Natural killer cell (primary cell): ENCODE results near the gene CDC14B. TPM values are rescaled to one million over a fixed set of nuclear protein-coding genes. Genes with fewer than 3 reads are reported as not detected.

Source experiments
- ATAC-seq, 3 donors: fragments of 150-1000 bp in 2 of 3; fragments of 200-7000 bp in 1 of 3; cut with Tn5 transposase; 1 replicate in 1 of 3; 2 replicates in 2 of 3; pipeline ENCODE4 v1.10.0; 2021; ENCODE audit warnings: mild to moderate bottlenecking in 2 of 3, moderate library complexity in 2 of 3
- DNase-seq, 2 donors: peaks; one replicate each; pipeline versions ENCODE4 v3.0.0 to v3.0.0-alpha.2; 2013 to 2021; ENCODE audit warnings: mixed read lengths in 1 of 2
- H3K27ac ChIP-seq: one replicate; pipeline ENCODE4 v1.5.1; 2013; ENCODE audit warnings: mild to moderate bottlenecking, low read length
- H3K27me3 ChIP-seq: one replicate; pipeline ENCODE4 v1.6.1; 2013; ENCODE audit warnings: low read length; ENCODE audit not compliant: control insufficient read depth, insufficient read depth
- H3K36me3 ChIP-seq: one replicate; pipeline ENCODE4 v1.6.1; 2013; ENCODE audit warnings: low read length; ENCODE audit not compliant: control insufficient read depth, insufficient read depth
- H3K4me1 ChIP-seq: one replicate; pipeline ENCODE4 v1.6.1; 2013; ENCODE audit warnings: low read length; ENCODE audit not compliant: control insufficient read depth, insufficient read depth
- H3K4me3 ChIP-seq: one replicate; pipeline ENCODE4 v1.5.1; 2013; ENCODE audit warnings: low read length
- H3K9me3 ChIP-seq: one replicate; pipeline ENCODE4 v1.6.1; 2013; ENCODE audit warnings: low read length; ENCODE audit not compliant: control insufficient read depth, insufficient read depth
- H3K27ac Mint-ChIP-seq, 2 donors: one replicate each; pipeline ENCODE4 v1.8.0; 2022; ENCODE audit warnings: mild to moderate bottlenecking in 2 of 2, mixed read lengths in 2 of 2, moderate library complexity in 1 of 2
- H3K27me3 Mint-ChIP-seq, 2 donors: one replicate each; pipeline ENCODE4 v1.8.0; 2022; ENCODE audit warnings: low read depth in 2 of 2, mixed read lengths in 2 of 2
- H3K36me3 Mint-ChIP-seq: one replicate; pipeline ENCODE4 v1.8.0; 2022; ENCODE audit warnings: mixed read lengths
- H3K4me1 Mint-ChIP-seq, 2 donors: one replicate each; pipeline ENCODE4 v1.8.0; 2022; ENCODE audit warnings: mixed read lengths in 2 of 2
- H3K4me3 Mint-ChIP-seq: one replicate; pipeline ENCODE4 v1.8.0; 2022; ENCODE audit warnings: mild to moderate bottlenecking, moderate library complexity, mixed read lengths
- H3K9me3 Mint-ChIP-seq, 2 donors: one replicate each; pipeline ENCODE4 v1.8.0; 2022; ENCODE audit warnings: mixed read lengths in 2 of 2
- CTCF ChIP-seq: fragments of 200-600 bp; IDR thresholded peaks from one replicate; pipeline ENCODE4 v1.8.0; 2022; ENCODE audit warnings: antibody characterized with exemption
- WGBS: methylation state at CpG from one replicate; pipeline ENCODE4 v1.1.7; 2013; ENCODE audit warnings: missing lambda C conversion rate; ENCODE audit not compliant: insufficient coverage; 5-methylcytosine and 5-hydroxymethylcytosine counted together
- intact Hi-C: fragments of 100-400 bp; cut with micrococcal nuclease; formaldehyde crosslinking; loops from one replicate; pipeline ENCODE4 v1.14.2; 2022
- total RNA-seq, 4 donors: library from RNA; stranded (reverse); fragments of 120-200 nt in 1 of 4; gene quantifications; one replicate each; pipeline versions ENCODE4 v1.2.3 to v1.2.4, GENCODE V29; 2013 to 2022

The CDC14B gene
- total RNA-seq, 3 donors from 2014 or later (not counting 1 experiment from before 2014, with no cell fraction given), result 2.3 to 4.7 (median 3.9) TPM

- no peaks in the 10 kb centered on the region for H3K27me3 ChIP-seq
- 95% methylated on average over 3 of the region's 5 CpGs for WGBS
These were observed 106.0 kb downstream of the CDC14B start for GRCh38 chr9:96513622-96514021.

GRCh38 chr9:96512240-96512639 is 107.4 kb downstream of the CDC14B start:
- Mint-ChIP-seq H3K4me1 (no peaks in the 10 kb centered on the region), H3K4me3 (no peak overlapping the region), H3K27me3 (no peaks in the 10 kb centered on the region), H3K9me3 (no peaks in the 10 kb centered on the region), H3K36me3 (no peaks in the 10 kb centered on the region), H3K27ac (no peak overlapping the region)
- Histone ChIP-seq H3K9me3 (no peaks in the 10 kb centered on the region), H3K27me3 (no peaks in the 10 kb centered on the region), H3K27ac (no peak overlapping the region), H3K4me3 (no peak overlapping the region), H3K4me1 (no peaks in the 10 kb centered on the region), H3K36me3 (no peaks in the 10 kb centered on the region)
- WGBS, result 100% methylated on average over 1 of the region's 3 CpGs
- ATAC-seq (no peak), DNase-seq (no peak)
- no peak for TF ChIP-seq CTCF
- intact Hi-C loops, result no loop called here

More at GRCh38 chr9:96513622-96514021, 106.0 kb downstream of the CDC14B start:
- TF ChIP-seq CTCF, result no peak
- no peaks in the 10 kb centered on the region for H3K36me3 ChIP-seq
- Mint-ChIP-seq H3K4me1 (no peaks in the 10 kb centered on the region), H3K36me3 (no peaks in the 10 kb centered on the region), H3K9me3 (no peaks in the 10 kb centered on the region), H3K4me3 (no peak overlapping the region), H3K27me3 (no peaks in the 10 kb centered on the region), H3K27ac (no peak overlapping the region)
- no peaks in the 10 kb centered on the region for H3K4me1 ChIP-seq
- no peak overlapping the region for H3K27ac ChIP-seq
- intact Hi-C loops, result no loop called here
- ATAC-seq (no peak), DNase-seq (no peak)
- no peak overlapping the region for H3K4me3 ChIP-seq
- no peaks in the 10 kb centered on the region for H3K9me3 ChIP-seq

GRCh38 chr9:96510258-96510657 is 109.4 kb downstream of the CDC14B start:
- TF ChIP-seq CTCF, result no peak
- H3K4me1 Mint-ChIP-seq, result no peaks in the 10 kb centered on the region
- H3K36me3 Mint-ChIP-seq, result no peaks in the 10 kb centered on the region
- intact Hi-C loops, result no loop called here
- Histone ChIP-seq H3K36me3 (no peaks in the 10 kb centered on the region), H3K27me3 (no peaks in the 10 kb centered on the region), H3K9me3 (no peaks in the 10 kb centered on the region), H3K4me3 (no peak overlapping the region), H3K4me1 (no peaks in the 10 kb centered on the region), H3K27ac (no peak overlapping the region)
- no peaks in the 10 kb centered on the region for H3K27me3 Mint-ChIP-seq
- H3K27ac Mint-ChIP-seq, result no peak overlapping the region
- 58% methylated on average over 2 of the region's 4 CpGs for WGBS
- DNase-seq, result no peak
- ATAC-seq, result no peak
- H3K4me3 Mint-ChIP-seq, result no peak overlapping the region
- no peaks in the 10 kb centered on the region for H3K9me3 Mint-ChIP-seq

GRCh38 chr9:96509848-96510247 is 109.8 kb downstream of the CDC14B start:
- Mint-ChIP-seq H3K4me3 (no peak overlapping the region), H3K4me1 (no peaks in the 10 kb centered on the region), H3K27ac (no peak overlapping the region), H3K36me3 (no peaks in the 10 kb centered on the region), H3K27me3 (no peaks in the 10 kb centered on the region), H3K9me3 (no peaks in the 10 kb centered on the region)
- intact Hi-C loops, result no loop called here
- Histone ChIP-seq H3K4me3 (no peak overlapping the region), H3K36me3 (no peaks in the 10 kb centered on the region), H3K9me3 (no peaks in the 10 kb centered on the region), H3K27ac (no peak overlapping the region), H3K27me3 (no peaks in the 10 kb centered on the region), H3K4me1 (no peaks in the 10 kb centered on the region)
- DNase-seq, result no peak
- TF ChIP-seq CTCF, result no peak
- 43% methylated on average over 2 of the region's 2 CpGs for WGBS
- no peak for ATAC-seq
